HL-60 (cell line): ENCODE results near the gene SPACA4.

Experiments
- CTCF ChIP-seq: IDR thresholded peaks from one replicate; pipeline ENCODE4 v1.5.1; 2011; ENCODE audit warnings: low read length, control low read depth, inconsistent platforms; ENCODE audit not compliant: insufficient read depth
- REST ChIP-seq: IDR thresholded peaks from 2 replicates; pipeline ENCODE4 v1.6.1; 2012; ENCODE audit warnings: low read depth; ENCODE audit not compliant: insufficient replicate concordance

- TF ChIP-seq CTCF (no peak), REST (no peak)
Measured at GRCh38 chr19:48595171-48595570, 11.4 kb upstream of the SPACA4 start.
